AG08395 (cell line): Measurements from ENCODE around the gene MALRD1.

Source experiments
- DNase-seq: peaks from one replicate; pipeline ENCODE4 v3.0.0; 2012; ENCODE audit warnings: mixed read lengths, low spot score

Gene MALRD1

DNA sequence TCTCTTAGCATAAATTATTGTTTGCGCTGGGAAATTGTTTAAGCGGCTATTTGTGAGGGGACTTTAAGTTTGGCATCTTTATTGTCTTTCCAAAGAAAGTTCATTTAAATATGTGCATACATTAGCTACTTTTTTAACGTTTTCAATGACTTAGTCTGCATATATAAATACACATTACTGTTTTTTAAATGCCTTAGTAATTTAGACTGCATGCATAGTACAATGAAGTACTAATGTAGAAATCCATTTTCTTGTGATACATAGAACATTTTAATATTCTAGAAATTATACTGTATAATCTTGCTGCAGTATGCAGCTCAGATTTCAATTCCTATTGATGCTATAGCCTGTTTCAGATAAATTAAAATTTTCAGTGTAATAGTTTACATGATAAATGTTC, 325.4 kb downstream of the MALRD1 start:
- DNase-seq, result no peak

DNA sequence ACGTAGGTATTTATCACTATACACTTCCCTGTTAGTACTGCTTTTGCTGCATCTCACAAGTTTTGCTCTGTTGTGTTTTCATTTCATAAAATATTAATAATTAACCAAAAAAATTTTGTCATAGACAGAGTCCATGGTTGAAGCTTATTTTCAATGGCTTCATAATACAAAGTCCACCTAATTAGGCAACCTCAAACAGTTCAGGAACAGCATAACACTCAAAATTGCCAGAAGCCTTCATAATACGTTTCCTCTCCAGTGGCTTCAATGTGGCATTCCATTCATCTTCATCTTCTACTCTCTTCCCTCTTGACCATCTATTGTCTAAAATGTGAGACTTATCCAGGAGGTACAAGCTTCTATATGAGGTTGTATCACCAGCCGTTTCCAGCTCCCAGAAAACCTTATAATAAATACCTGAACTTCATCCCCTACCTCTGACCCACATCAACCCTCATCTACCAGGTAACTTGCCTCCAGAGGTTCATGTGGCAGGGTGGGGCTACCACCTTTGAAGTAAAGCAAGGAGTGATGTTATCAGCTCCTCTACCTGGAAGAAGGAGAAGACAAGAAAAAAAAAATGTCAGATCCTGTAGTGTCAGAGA, 337.3 kb downstream of the MALRD1 start:
- DNase-seq, result no peak

DNA sequence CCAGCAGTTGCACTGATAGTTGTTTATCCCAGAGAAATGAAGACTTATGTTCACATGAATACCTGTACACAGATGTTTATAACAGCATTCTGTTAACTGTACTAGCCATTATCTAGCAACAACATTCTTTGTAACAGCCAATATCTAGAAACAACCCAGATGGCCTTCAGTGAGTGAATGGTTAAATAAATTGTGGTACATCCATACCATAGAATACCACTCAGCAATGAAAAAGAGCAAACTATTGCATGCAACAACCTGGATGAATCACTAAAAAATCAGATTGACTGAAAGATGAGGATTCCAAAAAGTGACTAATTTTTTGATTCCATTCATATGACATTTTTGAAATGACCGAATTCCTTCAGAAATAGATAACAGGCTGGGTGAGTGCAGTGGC, 360.3 kb downstream of the MALRD1 start:
- no peak for DNase-seq

DNA sequence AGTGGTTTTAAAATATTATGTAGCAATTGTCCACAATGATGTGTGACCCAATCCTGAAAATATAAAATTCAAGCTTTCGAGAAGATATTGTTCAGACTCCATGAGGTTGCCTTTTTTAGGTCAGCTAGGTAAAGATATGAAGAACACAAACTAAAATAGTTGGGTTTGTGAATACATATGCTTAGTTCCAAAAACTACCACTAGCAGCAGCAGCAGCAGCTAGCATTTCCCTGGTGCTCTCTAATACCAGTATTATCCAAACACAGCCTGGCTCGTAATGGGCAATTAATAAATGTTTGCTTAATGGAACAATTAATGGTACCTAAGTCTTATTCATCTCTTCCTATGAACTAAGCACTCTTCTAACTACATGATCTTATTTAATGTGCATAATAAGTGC, 362.5 kb downstream of the MALRD1 start:
- no peak for DNase-seq

DNA sequence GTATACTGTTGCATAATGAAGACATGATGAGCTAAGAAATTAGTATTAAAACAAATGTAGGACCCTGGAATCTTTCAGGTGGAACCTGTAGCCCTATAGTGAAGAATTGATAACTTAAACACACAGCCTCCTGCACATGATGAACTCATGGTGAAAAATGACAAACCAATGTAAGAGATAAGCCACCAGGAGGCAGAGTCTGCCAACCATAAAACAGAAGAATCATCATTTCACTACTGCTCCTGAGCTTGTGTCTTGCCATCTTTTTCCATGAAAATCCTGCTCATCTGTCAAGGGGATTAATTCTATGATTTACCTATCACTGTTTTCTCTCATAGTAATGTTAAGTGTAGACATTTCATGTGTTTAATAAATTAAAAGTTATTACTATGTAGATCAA, 363.9 kb downstream of the MALRD1 start:
- DNase-seq, result no peak

DNA sequence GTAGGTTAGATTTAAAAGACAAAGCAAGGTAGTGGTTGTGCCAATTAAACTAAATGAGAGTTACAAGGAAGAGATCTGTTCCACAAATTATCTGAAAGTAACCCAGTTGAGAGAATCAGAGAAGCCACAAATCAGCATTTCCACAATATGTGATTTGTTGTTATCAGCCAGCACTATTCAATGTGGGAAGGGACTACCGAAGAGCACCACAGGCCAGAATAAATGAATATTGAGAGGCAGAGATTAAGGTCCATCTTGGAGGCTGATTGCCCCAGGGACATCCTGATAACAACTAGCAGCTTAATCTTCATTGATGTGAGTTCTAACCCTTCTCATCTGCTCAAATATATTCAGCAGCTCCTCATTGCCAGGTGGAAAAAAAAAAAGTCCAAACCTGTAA, 367.6 kb downstream of the MALRD1 start:
- DNase-seq, result no peak

DNA sequence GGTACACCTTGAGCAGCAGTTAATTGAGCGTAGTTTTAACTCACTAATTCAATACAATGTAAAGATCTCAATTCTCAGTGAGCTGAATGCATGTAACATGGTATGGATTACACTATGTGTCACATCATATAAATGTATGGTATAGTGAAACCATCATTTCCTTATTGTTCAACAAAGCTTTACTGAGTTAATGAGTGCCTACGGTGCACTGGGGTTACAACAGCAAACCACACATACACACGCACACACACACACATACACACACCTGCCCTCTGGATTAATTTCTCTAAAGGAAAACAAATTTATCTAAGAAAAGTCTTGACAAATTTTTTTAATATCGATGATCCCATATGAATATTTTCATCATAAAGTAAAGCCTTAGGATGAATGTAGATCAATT, 369.1 kb downstream of the MALRD1 start:
- DNase-seq, result no peak

DNA sequence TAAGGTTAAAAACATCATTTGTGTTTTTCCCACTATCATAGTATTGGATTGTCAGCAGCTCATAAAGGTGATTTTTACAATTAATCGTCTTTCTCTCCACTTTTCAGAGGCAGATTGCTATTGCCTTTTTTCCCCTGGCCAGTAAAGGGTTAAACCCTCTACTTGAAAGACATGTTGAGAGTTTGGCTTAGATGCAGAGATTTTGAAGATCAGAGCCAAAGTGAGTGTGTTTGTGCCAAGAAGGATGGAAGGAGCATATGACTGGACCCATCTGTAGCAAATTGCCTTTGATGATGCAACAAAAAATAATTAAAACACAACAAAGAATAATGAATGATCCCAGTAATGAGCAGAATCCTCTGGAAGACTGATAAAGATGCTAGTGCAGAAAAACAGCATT, 373.1 kb downstream of the MALRD1 start:
- DNase-seq, result no peak

DNA sequence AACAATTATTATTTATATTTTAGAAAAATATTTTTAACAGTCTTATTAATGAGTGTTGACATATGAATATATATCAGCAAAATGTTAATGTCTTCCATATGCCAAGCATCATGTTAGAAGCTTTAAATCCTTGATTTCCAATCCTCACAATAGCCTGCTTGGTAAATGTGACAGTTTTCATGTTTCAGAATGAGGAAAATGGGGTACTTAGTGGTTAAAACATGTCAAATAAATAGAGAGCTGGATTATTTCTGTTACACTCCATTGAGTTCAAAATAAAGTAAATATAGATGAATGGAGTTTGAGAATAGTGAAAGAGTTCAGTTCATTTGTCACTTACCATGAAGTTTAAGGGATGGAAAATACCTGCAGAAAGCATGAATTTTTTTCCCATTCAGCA, 377.4 kb downstream of the MALRD1 start:
- no peak for DNase-seq

DNA sequence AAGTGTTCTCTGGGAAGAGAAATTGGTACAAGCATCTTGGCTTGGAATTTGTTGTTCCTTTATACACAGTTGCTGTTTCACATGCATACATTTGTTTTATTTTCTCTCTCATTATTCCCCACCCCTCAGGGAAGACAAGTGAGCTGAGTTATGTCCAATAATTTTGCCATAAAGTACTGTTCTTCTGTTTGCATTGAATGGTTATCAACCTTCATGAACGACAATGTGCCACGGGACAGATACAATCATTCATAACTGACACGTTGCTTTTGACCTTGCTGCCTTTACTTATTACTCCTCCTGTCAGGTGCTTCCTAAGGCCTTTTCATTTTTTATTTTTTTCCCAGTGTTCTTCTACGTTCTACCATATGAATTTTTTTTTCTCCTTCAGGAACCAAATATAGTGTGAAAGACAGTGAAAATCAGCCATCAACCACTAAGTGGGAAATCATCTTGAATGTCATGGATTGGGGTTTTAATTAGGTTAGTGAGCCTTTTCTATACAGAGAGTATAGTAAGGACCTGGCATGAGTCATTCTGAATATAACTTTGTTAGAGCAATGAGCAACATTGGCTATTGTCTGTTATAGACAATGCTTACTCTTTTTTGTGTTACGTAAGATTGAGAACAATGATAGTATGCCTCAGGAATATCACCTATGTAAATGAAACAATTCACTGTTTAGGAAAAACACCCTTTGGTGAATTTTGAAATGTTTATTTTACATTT, 383.2 kb downstream of the MALRD1 start:
- no peak for DNase-seq

DNA sequence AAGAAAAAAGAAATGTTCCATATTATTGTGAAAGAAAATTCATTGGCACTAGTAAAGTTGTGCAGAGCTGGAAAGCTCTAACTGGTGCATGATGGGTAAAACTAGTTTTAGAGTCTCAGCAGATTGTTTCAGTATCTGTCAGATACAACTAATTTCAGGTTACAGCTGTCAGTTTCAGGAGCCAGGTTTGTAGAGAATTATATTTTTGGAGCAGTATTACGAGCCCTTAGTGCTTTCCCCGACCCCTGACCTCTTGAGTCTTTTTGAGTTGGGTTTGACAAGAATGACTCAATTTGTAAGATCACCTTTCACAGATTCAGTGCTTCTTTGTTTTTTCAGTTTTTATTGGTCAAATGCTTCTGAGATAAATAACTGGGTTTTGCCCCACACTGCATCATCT, 401.3 kb downstream of the MALRD1 start:
- DNase-seq, result no peak

DNA sequence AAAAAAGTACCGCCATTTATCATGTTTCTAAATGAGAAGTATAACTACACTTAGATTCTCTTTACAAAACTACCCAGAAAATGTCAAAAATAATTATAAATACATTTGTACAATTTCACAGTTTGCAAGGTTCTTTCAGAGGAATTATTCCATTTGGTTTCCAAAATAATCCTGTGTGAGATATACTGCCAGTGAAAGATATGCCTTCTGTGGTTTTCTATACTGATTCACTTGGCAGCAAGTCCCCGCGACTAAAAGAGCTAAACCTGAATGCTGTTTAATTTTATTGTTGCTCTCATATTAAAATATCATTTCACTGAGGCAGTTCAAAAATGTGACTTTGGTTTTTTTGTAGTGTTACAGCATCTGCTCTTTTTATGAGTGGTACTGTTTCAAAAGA, 402.8 kb downstream of the MALRD1 start:
- DNase-seq, result no peak

DNA sequence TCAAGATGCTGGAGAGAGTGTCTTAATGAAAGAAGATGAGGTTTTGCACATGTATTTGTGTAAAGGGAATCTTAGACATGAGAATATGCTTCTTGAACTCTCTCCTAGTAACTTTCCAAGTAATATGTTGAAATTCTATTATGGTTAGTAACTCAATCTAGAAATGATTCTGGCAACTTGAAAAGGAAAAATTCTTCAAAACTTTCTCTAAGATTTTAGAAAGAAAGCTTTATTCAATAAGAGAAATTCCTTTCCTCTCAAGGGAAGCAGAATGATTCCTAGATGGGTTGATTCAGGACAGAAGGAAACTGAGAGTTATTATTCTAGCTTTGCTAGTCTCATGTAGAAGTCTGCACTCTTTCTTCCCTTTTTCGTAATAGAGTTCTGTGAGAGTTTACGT, 403.3 kb downstream of the MALRD1 start:
- DNase-seq, result no peak

DNA sequence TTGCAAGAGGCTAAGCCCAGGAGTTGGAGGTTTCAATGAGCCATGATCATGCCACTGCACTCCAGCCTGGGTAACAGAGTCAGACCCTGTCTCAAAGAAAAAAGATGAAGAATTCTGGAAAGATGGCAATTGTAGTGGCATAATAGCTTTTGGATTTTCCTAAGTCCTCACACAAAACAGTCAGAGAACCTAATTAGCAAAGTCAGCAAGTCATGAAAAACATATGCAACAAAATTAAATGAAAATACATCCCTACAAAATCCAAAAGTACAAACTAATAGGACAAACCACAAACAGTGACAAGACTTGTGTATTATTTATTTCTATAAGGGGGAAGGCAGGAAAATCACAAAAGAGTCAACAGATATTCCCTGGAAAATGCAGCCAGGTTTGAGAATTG, 405.4 kb downstream of the MALRD1 start:
- no peak for DNase-seq

DNA sequence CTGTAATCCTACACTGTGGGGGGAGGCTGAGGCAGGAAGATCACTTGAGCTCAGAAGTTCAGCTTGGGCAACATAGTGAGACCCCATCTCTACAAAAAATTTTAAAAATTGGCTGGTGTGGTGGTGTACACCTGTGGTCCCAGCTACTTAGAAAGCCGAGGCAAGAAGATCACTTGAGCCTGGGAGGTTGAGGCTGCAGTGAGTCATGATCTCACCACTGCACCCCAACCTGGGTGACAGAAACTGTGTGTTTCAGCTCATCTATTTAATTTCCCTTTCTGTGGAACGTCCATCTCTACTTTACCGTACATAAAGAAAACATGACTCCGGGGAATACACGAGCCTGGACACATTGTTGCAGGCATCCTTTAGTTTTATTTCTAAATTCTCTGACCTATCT, 413.0 kb downstream of the MALRD1 start:
- DNase-seq, result no peak

DNA sequence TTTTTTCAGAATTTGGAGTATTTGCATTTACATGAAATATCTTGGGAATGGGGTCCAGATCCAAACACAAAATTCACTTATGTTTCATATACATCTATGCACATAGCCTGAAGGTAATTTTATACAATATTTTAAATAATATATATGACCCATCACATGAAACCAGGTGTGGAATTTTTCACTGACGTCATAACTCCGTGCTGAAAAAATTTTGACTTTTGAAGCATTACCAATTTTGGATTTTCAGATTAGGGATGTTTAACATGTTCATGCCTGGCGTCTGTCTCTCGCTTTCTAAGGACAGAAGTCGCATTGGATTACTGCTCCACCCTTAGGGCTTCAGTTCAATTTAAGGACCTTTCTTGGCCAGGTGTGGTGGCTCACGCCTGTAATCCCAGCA, 418.1 kb downstream of the MALRD1 start:
- no peak for DNase-seq

DNA sequence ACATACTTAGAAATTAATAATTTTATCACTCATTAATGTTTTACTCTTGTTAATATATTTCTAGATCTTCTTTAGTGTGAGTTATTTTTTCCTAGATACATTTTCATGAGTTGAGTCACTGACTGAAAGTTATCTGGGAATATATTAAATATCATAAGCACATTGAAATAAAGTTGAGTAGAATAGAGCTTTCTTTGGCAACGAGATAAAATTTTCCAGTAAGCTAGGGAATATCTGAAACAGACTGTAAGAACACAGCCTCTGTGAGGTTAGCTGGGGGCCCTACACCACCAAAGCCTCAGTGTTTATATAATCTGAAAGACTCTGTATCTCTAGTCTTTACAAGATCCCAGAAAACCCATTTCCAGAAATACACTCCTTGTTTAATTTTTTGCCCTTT, 419.8 kb downstream of the MALRD1 start:
- DNase-seq, result no peak

DNA sequence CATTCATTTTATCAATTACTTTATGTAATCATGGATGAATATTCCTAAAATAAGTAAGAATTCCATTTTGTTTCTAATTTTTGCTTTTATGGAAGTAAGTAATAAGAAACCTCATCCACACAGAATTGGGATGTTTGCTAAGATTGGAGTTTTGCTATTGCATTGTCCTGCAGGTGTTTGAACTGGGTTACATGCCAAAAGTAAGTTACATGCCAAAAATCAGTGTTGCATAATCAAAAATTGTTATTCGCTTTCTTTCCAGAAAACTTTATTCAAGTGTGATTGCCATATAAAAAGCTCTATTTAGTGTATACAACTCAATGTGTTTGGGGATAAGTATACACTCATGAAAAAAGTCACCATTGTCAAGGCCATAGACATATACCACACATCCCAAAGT, 420.9 kb downstream of the MALRD1 start:
- no peak for DNase-seq

DNA sequence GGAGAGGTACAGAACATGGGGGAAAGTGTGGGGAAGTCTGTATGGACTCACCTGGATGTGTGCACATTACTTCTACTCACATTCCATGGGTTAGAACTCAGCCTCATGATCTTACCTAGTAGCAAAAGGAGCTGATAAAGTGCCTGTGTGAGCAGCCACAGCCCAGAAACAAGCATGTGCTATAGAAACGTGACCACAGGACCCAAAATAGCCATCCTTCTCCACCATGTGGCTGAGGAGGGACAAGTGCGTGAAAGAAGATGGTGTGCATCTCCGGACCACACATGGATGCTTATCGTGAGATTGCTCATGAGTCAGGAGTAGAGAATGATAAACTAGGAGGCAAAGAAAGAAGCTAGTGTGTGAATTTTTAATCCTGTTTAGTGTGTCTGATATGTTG, 431.3 kb downstream of the MALRD1 start:
- DNase-seq, result no peak

DNA sequence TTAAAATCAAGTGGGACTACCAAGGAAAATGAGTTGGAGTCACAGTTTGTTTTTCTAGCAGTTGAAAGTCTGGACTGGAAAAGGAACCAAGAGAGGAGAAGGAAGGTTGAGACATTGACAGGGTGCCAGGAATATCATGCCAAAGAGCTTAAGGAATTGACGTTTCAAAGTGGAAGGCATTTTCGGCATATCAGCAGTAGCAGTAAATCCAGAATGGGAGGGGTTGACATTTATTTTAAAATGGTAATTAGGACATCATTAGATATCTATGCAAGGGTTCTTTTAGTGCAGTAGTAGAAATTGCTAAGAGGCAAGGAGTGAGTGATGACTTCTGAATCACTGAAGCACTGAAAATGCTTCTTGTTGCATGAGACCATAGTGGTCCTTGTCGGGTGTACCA, 431.8 kb downstream of the MALRD1 start:
- no peak for DNase-seq

DNA sequence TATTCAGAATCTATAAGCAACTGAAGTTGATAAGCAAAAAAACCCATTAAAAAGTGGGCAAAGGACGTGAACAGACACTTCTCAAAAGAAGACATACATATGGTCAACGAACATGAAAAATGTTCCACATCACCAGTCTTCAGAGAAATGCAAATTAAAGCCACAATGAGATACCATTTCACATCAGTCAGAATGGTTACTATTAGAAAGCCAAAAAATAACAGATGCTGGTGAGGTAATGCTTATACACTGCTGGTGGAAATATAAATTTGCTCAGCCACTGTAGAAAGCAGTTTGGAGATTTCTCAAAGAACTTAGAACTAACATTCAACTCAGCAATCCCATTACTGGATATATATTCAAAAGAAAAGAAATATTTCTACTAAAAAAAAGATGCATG, 434.8 kb downstream of the MALRD1 start:
- DNase-seq, result no peak

DNA sequence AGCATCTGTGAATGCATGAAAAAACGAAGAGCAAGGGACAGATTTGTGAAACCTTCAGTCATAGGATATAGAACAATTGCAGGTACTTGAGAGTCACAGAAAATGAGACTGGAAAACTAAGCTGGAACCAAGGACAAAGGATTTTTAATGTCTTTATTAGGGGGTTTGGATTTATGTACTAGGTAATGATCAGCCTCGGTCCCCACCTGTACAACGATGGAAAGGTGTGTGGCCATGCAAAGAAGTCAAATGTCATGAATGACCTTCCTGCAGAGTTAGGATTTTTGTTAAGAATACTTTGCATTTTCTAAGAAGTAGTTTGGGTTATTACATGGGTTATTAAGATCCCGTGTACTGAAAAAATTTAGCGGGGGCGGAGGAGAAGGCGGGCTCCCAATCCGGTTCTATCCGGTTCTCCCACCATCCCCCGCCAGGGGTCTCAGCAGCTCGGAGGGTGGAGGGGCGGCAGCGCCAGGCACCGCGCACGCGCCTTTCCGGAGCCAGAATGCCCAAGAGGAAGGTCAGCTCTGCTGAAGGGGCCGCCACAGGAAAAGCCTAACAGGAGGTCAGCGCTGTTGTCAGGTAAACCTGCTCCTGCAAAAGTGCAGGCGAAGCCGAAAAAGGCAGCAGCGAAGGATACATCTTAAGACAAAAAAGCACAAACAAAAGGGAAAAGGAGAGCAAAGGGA, 440.1 kb downstream of the MALRD1 start:
- no peak for DNase-seq

DNA sequence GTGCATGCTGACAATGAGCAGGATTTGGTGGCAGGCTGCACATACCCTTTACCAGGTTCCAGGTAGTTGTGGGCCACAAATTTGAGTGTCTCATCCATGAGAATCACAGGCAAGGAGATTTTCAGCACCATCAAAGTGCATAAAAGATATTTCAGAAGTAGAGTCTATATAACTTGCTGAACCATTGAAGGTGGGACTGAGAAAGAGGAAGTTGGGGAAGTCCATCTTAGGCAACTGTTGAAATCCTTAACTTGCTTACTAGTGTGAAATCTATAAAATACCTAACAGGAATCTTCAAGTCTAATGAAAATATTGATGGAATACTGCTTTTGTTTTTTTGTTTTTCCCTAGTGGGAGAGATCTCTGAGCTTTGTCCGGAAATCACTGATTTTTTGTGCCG, 442.6 kb downstream of the MALRD1 start:
- no peak for DNase-seq

DNA sequence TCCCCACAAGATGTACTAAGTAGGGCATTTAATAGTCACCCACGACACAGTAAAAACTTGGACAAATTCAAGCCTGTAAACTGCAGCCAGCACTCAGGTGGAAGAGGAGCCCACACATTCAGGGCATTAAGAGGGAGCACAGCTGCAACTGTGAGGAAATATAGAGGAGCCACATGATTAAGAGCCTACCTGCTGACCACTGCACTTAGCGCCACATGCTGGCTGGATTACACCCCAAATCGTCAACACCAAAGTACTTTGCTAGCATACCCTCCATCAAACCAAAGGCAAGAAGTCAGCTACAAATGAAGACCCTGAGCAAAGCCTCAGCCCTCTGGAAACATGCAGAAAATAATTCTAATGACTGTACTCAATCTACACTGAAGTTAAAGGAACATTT, 445.3 kb downstream of the MALRD1 start:
- no peak for DNase-seq
